Head of caudate nucleus (tissue), 42 donors: ENCODE data around the gene MAN1A2.
A peak's percentile ranks its signal among the peaks of the same experiment; 100 is the strongest.

Experiments used
- DNase-seq, 42 donors: peaks; one replicate each; pipeline versions ENCODE4 v3.0.0 to v3.0.0-alpha.2; 2020 to 2021; ENCODE audit warnings: mixed read lengths in 7 of 42
- intact Hi-C: fragments of 100-400 bp; cut with DNase I; formaldehyde crosslinking; loops from one replicate; pipeline ENCODE4 v1.15.0; 2022

The MAN1A2 gene

DNA sequence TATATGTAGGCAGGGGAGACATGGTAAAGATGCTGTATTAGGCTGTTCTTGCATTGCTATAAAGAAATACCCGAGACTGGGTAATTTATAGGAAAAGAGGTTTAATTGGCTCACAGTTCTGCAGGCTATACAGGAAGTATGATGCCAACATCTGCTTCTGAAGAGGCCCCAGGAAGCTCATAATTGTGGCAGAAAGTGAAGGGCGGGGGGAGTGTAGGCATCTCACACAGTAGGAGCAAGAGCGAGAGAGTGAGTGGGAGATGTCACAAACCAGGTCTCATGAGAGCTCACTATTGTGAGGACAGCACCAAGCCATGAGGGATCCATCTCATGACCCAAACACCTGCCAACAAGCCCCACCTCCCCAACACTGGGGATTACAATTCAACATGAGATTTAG lies 21.1 kb downstream of the MAN1A2 start:
- intact Hi-C loops: no loop called here
- no peak for DNase-seq

DNA sequence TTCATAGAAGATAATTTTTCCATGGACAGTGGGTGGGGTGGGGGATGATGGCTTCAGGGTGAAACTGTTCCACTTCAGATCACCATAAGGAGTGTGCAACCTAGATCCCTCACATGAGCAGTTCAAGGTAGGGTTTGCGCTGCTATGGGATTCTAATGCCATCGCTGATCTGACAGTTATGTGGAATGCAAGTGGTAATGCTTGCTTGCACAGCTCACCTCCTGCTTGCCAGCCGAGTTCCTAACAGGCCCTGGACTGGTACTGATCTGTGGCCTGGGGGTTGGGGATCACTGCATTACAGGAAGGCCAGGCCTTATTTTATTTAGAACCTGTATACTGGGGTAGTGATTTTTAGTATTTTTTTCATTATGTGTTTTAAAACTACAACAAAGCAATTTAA lies 22.0 kb downstream of the MAN1A2 start:
- no peak for DNase-seq
- intact Hi-C loops: no loop called here

DNA sequence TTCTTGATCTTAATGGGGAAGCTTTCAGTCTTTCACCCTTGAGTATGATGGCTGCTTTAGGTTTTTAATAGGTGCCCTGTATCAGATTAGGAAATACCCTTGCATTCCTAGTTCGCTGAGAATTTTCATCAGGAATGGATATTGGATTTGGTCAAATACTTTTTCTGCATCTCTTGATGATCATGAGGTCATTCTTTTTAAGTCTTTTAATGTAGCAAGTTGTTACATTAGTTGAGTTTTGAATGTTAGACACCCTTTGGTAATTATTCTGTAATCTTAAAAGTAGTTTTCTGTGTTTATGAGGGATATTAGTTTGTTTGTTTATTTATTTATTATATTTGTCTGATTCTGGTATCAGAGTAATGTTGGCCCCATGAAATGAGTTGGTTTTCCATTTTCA lies 22.5 kb downstream of the MAN1A2 start:
- no peak for DNase-seq
- intact Hi-C loops: no loop called here

DNA sequence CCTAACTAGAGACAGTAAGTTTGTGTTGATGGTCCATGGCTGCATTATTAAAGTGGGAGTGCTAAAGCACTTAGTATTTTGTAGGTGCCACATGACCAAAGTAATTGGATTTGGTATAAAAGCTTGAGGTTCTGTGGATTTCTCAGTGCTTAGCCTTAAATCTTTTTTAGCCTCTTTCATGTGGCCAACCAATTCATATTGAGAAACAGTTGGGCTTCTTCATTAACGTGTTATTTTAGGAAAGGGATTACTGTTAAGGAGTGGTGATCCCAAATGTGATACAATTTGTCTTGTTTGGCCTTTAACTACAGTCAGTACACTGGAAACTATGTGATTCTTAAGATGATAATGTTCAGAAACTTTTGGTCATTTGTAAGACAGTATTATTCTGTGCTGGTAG lies 25.5 kb downstream of the MAN1A2 start:
- intact Hi-C loops: no loop called here
- DNase-seq: no peak

DNA sequence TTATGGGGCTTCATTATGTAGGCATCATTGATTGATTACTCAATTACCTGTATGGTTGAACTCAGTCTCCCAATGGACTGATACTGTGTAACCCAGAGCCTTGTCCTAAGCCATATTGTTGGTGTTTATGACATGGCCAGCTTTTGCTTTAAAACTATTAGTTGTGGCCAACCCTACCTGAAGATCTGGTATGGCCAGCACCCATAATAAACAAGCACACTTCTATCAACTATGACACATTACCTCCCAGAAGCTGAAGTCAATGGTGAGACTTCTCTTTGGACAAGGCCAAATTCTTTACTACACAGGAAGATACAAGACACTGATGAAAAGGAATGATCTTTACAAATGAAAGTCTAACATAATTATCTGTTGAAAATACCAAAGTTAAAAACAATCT lies 28.8 kb downstream of the MAN1A2 start:
- intact Hi-C loops: no loop called here
- DNase-seq: no peak

DNA sequence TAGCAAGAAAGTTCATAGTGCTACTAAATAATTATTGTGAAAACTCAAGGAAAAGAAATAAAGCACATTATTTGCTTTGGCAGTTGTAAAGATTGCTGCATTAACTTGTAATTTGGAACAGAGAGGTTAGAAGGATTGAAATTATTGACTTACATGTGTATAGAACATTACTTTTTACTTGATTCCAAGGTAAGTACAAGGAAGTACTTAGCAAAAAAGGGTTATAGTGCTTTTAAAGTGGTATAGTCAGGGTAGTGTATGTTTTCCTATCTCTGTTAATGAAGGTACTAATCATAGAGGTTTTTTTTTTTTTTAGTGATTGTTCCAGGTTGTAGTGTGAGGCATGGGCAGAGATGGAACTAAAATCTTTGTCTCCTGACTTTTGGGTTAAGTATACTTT lies 29.4 kb downstream of the MAN1A2 start:
- no peak for DNase-seq
- intact Hi-C loops: no loop called here

DNA sequence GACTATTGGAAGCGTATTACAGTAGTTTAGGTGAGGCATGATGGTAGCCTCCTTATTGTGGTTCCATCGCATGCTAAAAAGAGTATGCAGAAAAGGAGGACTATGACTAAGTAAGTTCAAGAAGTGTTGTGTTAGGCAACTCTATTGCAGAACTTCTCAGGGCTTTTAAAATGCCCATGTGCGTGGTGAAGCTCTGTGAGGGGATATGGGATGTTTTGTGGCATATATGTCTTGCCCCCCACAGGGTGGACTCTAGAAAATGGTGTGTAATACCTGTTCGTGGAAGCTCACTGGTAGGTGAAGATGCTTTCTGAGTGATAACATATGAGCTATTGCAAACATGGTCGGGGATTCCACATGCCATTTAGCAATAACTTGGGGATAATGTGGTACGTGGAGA lies 31.7 kb downstream of the MAN1A2 start:
- intact Hi-C loops: no loop called here
- DNase-seq: no peak

DNA sequence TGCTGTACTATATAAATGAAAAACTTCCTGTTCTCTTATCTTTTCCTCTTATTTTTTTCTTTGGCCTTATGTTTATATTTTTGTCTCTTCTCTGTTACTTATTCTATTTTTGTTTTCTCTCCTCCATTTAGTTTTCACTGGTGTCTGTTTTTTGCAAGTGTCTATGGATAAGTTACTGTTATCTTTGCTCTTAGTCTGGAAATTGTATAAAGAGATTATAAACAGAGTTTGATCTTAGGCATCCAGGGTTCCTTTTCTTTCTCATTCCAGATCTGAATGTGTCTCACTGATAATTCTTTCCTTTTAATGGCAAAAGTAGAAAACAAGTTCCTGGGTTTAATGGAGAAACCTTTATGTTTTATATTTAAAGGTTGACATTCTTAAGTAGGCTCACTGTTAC lies 34.5 kb downstream of the MAN1A2 start:
- intact Hi-C loops: no loop called here
- DNase-seq: no peak

DNA sequence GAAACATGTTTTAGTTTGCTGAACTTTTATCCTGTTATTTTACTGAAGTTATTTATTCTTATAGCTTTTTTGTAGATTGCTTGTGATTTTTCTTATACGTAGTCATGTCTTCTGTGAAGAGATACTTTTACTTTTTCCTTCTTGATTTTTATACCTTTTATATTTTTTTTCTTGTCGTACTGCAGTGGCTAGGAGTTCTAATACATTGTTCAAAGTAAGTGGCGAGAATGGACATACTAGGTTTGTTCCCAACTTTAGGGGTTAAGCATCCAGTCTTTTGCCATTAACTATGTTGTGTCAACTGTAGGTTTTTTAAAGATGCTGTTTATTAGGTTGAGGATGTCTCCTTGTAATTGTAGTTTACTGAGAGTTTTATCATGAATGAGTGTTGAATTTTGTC lies 36.3 kb downstream of the MAN1A2 start:
- intact Hi-C loops: no loop called here
- DNase-seq: no peak

DNA sequence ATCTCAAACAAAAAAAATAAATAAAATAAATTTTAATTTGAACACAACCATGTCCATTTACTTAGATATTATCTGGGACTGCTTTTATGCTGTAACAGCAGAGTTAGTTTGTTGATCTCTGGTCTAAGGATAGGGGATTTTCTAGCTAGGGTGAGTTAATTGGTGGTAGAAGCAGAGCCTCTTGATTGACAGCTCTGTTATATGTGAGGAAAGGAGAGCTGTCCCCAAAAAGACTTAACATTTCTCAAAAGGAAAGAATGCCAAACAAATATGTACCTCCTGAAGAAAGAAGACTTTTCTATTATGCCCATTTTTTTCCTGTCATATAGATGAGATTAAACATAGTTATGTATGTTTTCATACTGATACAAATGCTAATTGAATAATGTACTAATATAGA lies 37.8 kb downstream of the MAN1A2 start:
- intact Hi-C loops: no loop called here
- no peak for DNase-seq

DNA sequence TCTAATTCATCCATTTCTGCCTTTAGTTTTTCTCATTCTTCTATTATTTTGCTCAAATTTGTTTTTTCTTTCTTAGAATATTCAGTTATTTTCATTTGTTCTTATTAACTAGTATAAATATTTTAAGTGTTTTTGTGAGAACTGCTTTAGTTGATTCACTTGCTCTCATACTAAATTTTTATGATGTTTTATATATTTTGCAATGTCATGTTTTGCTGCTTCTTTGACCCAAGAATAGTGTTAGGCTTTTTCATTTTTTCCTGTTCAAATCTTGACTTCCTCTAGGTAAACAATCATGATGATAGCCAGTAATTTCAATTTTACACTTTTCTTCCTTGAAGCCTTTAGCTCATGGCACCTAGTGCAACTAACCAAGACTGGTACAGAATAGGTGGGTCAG lies 45.2 kb downstream of the MAN1A2 start:
- intact Hi-C loops: no loop called here
- no peak for DNase-seq

DNA sequence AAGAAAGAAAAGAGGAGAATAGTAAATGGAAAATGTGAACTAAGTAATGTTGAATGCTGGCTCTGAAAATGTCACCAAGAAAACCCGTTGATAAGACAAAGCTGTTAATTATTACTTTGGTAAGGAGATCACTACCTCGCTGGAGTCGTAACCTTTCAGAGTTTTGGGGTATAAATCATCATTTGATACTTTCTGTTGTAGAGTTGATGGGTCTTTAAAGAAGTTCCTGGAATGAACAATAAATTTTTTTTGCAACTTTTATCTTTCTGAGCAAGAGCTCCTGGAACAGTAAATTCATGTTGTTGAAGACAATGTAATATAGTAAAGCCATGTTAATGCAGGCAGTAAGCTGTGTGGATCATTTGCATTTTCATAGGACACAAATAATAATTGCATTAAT lies 46.2 kb downstream of the MAN1A2 start:
- intact Hi-C loops: no loop called here
- DNase-seq: no peak

DNA sequence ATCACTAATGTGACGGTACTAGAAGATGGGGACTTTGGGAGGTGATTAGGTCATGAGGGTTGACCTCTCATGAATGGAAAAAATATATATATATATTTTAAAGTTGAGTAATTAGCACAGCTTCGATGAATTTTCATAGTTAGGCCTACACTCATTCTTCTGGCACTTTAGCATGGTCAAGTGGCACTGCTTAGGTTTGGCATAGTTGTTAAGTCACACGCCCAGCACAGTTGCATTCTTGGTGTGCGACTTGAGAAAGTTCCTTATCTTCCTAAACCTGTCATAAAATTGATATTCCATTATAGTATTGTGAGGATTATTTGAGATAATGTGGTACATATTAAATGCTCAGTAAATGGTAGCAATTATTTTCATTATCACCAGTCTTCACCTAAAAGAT lies 47.7 kb downstream of the MAN1A2 start:
- no peak for DNase-seq
- intact Hi-C loops: no loop called here

DNA sequence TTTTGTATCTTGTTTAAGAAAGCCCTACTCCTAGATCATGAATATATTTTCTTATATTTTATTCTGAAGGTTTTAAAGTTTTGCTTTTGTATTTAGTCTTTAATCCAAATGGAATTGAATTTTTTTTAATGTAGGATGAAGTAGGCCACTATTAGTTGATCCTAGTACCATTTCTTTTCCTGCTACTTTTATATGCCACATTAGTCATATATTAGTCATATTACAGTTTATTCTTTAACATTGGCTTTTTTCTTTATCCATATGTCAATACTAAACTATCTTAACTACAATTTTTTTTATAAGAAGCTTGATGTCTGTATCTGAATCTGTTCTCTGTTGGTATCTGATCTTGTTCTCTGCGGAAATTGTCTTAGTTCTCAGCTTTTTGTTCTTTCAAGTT lies 48.8 kb downstream of the MAN1A2 start:
- intact Hi-C loops: no loop called here
- DNase-seq: no peak

DNA sequence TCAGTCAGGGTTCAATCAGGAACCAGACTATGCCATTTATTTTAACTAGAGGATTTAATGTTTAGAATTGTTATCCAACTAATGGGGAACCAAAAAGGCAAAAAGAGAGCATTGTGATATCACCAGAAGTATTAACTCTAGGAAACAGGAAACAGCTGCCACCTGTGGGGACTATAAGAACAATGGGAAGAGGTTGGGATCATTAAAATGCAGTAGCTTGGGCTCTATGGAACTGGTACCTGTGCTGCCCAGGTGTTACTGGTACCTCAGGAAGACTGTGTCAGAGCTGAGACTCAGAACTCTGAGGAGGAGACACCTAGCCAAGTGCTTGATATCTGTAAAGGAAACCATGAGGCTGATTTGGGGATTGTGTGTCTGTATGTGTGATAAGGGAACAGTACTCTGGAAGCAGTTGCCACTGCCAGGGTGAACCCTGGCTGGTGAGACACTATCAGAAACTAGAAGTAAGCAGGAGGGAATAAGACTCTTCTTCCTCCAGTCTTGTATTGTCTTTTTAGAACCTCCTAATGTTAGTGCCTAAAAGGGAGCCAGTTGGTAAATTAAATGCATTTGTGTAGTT lies 49.4 kb downstream of the MAN1A2 start:
- intact Hi-C loops: no loop called here
- DNase-seq: no peak

DNA sequence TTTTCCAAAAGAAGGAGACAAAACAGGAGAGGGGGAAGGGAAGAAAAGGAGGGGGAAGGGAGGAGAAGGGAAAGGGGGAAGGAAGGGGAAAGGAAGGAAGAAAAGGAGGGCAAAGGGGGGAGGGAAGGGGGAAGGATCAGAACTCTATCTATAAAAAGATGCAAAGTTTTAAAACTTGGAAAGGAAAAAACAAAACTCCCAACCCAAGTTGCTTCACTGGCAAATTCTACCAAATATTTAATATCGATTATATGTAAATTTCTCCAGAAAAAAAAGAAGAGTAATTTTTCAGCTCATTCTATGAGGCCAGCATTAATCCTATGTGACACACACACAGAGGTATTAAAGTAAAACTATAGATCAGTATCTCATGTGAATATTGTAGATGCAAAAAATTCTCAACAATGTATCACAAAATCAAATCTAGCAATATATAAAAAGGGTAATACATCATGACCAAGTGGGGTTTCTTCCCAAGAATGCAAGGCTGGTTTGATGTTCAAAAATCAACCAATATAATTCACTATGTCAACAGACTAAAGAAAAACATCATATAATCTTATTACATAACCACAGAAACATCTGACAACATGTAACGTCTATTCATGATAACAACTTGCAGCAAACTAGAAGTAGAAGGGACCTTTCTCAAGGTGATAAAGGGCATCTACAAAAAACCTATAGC lies 57.9 kb downstream of the MAN1A2 start:
- no peak for DNase-seq
- intact Hi-C loops: no loop called here

DNA sequence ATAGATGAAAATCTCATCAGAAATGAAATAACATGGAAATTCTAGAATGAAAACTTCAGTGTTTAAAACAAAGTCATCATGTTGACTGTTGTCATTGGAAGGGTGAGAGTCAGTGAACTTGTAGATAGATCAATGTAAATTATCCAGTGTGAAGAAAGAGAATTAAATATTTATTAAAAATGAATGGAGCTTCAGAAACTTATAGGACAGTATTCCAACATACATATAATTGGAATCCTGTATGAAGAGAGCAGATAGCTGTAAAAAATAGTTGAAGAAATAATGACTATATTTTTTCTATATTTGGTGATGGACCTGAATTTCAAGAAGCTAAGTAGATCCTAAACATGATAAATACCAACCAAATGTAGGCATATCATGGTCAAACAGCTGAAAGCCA lies 60.0 kb downstream of the MAN1A2 start:
- no peak for DNase-seq
- intact Hi-C loops: no loop called here

DNA sequence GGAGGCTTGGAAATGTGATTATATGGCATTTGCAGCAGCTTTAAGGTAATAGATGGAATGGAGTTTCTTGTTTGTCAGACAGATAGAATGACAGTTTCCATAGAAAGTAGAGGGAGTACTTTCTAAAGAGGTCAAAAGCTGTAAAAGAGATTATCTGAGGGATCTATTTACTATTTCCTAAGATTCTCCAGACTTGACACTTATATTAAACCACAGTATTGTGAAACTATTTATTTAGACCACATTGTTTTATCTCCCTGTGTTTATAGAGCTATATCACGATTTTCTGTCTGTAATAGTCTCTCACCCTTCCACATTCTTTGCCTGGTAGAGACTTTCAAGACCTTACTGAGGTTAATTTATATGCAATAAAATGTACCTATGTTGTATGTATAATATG lies 66.7 kb downstream of the MAN1A2 start:
- intact Hi-C loops: no loop called here
- no peak for DNase-seq

DNA sequence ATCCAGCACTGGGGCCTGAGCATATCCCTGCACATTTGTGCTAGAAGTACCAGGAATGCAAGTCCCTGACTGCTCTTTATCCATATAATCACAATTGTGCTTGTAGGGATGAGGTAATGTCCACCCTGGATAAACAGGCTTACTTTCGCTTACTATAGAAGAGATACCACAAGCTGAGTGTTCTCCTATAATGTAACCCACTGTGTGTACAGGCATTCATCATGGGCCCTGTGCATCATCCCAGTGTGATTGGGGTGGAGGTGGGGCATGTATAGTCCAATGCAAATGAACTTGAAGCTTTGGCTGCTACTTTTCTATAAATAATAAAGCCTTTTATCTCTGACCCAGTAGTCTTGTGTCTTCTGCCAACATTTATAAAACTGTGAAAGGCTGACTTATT lies 69.3 kb downstream of the MAN1A2 start:
- peak in 14 of 42 donors; percentile 4 to 62 (median 19) for DNase-seq
- intact Hi-C loops: no loop called here

DNA sequence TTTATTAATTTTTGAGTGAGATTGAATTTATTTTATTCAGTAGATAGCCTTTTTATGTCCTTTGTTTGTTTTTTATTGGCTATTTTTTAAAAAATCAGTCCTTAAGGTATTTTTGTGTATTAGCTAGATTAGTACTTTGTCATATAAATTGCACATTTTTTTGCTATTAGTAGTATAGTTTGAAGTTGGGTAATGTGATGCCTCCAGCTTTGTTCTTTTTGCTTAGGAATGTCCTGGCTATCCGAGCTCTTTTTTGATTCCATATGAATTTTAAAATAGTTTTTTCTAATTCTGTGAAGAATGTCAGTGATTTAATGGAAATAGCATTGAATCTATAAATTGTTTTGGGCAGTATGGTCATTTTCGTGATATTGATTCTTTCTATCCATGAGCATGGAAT lies 80.4 kb downstream of the MAN1A2 start:
- intact Hi-C loops: no loop called here
- DNase-seq: no peak

DNA sequence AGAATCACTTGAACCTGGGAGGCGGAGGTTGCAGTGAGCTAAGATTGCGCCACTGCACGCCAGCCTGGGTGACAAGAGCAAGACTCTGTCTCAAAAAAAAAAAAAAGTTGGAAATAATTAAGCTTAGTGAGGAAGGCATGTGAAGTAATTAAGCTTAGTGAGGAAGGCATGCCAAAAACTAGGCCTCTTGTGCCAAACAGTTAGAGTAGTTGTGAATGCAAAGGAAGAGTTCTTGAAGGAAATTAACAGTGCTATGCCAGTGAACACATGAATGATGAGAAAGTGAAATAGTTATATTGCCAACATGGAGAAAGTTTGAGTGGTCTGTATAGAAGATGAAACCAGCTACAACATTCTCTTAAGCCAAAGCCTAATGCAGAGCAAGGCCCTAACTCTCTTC lies 85.0 kb downstream of the MAN1A2 start:
- DNase-seq: no peak
- intact Hi-C loops: no loop called here

DNA sequence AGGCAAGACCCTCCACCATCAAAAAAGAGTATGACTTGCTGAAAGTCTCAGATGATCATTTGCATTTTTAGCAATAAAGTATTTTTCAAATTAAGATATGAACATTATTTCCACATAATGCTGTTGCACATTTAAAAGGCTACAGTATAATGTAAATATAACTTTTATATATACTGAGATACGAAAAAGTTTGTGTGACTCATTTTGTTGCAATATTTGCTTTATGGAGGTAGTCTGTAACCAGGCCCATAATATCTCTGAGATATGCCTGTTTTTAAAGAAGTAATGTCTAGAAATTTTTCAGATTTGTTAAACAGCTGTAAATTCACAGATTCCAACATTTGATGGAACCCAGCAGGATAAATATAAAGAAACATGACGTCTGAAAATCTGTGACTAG lies 86.7 kb downstream of the MAN1A2 start:
- intact Hi-C loops: no loop called here
- DNase-seq: no peak
